A673 (cell line): Measurements from ENCODE around the gene EXOC4.

Experiments
- CTCF ChIP-seq: fragments of 300-800, 200-600 bp; sonication (generic); conservative IDR thresholded peaks from 2 replicates; pipeline ENCODE4 v1.5.1; 2017; ENCODE audit warnings: low read depth, mild to moderate bottlenecking, antibody characterized with exemption, low read length, moderate library complexity, mixed read lengths
- EZH2 ChIP-seq: fragments of 200-600 bp; sonication (generic); IDR thresholded peaks from 2 replicates; pipeline ENCODE4 v1.6.1; 2017; ENCODE audit warnings: borderline replicate concordance, low read depth, mild to moderate bottlenecking, mixed read lengths, antibody characterized with exemption, low read length; ENCODE audit not compliant: poor library complexity, severe bottlenecking

- no peak for TF ChIP-seq CTCF
- TF ChIP-seq EZH2, result no peak
These were observed 256.9 kb downstream of the EXOC4 start for GRCh38 chr7:133509822-133510221.
